HG03135 (cell line): Measurements from ENCODE around the gene ZKSCAN8.

ENCODE experiments used
- ATAC-seq: cut with Tn5 transposase; IDR thresholded peaks from one replicate; pipeline ENCODE4 v1.9.1; 2021; ENCODE audit warnings: mild to moderate bottlenecking, moderate library complexity; ENCODE audit not compliant: unreplicated experiment

The ZKSCAN8 gene

DNA sequence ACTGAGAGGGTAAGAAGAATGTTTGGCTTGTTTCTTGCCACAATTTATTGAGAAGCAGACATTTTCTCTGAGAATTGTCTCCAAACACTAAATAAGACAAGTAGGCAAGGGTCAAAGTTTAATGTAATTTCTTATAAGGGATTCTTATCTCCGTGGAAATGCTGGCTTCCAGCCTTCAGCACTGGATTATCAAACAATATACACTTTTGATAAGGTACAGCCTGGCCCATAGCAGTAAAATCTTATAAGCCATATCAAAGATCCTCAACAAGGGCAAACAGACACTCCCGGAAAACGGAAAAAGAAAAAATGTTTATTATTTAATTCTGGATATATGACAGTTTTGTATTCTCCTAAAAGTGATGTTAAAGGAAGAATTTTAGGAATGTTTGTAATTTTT lies 64.8 kb downstream of the ZKSCAN8 start:
- ATAC-seq = no peak

DNA sequence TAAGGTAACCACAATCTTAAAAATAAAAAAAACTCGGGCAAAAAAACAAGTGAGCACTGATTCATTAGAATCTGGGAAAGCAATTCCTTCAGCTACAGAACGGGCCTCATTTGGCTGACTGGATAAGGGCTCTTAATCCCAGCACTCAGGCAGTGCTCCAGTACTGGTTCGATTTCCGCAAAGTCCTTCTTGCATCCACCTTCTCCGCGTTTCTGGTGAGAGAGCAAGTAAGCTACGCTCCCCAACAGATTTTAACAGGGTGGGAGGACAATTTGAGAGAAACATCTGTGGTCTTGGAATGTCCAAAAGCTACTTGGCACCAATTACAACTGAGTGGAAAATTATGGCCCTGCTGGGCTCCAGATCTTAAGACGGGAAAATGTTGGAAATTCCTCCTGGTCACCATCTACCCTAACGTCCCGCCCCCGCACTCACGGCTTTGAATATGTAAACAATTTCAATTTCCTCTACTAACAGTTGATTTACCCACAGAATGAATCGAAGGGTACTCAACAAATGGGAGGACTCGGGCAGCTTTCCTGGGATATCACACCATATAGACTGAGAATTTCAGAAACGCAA lies 65.3 kb downstream of the ZKSCAN8 start:
- no peak for ATAC-seq

DNA sequence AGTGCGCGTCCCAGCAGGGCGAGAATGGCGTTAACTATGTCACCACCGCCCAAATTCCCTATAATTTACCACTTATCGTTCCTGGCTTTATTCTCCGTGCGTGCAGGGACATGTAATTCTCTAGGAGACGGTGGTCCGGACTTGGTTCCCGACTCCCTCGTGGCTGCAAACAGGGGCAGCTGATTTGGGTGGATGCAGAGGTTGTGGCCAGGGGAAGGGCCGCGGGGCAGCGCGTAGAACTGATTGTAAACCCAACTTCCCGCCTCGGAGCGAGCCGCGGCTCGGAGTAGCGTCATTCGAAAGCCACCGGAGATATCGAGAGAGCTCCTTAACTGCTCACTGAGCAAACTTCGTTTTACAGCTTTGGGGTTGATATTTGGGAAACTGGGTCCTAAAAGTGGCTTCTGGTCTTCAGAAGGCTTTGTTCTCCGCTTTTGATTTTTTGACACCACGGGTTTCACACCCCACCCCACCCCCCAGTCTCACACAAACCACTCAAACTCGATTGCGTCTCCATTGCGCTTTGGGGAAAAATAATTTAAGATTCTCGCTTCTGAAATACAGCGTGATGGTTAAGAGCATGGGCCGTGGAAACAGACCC lies 65.9 kb downstream of the ZKSCAN8 start:
- no peak for ATAC-seq

DNA sequence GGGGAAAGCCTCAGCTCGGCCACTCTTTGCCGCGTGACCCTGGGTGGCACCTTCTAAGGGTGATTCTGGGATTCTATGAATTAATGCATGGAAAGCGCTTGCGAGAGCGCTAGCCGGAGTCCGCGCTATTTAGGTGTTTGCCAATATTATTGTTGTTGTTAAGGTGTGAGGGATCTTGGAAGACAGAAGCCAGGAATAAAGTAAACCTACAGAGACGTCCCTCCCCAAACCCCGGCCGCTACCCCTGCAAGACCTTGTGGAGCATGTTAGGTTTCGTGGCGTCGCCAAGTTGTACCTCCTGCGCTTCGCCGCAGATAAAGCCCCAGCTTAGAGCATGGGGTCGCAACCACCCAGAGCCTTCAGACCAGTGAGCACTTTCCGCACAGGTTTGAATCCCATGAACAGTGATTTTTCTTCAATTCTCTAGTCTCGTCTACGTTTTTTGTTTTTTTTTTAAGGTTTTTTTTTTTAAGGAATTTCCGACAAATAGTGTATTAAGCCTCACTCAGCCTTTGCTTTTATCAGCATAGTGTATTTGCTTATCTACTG lies 66.5 kb downstream of the ZKSCAN8 start:
- no peak for ATAC-seq
